ENCODE measurements around the gene SYDE1.

SYDE1 gene

DNA sequence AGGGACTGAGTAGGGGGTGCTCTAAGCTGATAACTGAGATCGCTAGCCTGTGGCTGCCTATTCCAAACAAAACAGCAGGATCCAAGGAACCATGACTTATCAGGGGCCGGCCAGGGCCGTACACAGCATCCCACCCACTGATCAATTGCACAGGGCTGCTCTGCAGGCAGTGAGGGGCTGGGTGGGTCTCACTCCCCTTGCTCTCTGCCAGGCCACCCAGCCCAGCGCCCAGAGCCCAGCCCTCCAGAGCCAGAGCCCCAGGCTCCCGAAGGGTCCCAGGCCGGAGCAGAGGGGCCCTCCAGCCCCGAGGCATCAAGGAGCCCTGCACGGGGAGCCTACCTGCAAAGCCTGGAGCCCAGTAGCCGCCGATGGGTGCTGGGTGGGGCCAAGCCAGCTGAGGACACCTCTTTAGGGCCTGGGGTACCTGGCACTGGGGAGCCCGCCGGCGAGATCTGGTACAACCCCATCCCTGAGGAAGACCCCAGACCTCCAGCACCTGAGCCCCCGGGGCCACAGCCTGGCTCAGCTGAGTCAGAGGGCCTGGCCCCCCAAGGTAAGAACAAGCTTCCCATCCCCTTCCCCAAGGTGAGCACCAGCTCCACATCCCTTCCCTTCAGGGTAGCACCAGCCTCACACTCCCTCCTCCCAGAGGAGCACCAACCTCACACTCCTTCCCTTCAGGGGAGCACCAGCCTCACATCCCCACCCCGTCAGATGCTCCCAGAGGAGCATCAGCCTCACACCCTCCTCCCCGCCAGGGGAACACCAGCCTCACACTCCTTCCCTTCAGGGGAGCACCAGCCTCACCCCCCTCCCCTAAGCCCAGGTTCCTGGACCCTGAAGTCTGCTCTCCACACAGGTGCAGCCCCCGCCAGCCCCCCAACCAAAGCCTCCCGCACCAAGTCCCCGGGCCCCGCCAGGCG, 1.9 kb downstream of the SYDE1 start:
- DNase-seq = no peak

DNA sequence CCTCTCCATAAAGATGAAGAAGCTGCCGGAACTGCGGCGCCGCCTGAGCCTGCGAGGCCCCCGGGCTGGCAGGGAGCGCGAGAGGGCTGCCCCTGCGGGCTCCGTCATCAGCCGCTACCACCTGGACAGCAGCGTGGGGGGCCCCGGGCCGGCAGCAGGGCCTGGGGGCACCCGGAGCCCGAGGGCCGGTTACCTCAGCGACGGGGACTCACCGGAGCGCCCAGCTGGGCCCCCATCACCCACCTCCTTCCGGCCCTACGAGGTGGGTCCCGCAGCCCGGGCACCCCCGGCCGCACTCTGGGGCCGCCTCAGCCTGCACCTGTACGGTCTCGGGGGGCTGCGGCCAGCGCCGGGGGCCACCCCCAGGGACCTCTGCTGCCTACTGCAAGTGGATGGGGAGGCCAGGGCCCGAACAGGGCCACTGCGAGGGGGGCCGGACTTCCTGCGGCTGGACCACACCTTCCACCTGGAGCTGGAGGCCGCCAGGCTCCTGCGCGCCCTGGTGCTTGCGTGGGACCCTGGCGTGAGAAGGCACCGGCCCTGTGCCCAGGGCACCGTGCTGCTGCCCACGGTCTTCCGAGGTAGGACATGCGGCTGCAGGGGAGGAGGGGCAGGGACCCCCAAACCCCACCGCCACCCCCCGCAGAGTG, 2.7 kb downstream of the SYDE1 start:
- DNase-seq = no peak

DNA sequence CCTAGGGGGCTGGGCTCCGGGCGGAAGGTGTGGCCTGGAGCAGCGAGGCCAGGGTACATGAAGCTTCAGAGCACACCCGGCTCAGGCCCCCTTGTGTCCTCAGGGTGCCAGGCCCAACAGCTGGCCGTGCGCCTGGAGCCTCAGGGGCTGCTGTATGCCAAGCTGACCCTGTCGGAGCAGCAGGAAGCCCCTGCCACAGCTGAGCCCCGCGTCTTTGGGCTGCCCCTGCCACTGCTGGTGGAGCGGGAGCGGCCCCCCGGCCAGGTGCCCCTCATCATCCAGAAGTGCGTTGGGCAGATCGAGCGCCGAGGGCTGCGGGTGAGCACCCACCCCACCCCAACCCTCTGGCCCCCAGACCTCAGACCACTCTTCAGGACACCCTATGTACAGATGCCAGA, 3.2 kb downstream of the SYDE1 start:
- DNase-seq = no peak

DNA sequence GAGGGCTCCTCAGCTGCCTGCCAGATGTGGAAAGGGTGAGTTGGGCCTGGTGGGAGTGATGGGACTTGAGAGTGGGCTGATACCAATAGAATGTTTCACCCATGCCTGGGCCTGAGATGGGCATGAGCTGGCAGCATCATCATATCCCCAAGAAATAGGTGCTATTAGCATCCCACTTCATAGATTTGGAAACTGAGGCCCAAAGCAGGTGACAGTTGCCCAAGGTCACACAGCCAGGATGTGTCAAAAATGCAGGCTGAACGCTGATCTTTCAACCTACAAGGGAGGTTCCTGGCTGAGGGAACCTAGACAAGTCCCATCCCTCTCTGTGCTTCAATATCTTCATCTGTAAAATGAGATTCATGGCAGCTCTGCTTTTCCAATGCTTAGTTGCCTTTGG, 4.6 kb downstream of the SYDE1 start:
- DNase-seq = no peak

DNA sequence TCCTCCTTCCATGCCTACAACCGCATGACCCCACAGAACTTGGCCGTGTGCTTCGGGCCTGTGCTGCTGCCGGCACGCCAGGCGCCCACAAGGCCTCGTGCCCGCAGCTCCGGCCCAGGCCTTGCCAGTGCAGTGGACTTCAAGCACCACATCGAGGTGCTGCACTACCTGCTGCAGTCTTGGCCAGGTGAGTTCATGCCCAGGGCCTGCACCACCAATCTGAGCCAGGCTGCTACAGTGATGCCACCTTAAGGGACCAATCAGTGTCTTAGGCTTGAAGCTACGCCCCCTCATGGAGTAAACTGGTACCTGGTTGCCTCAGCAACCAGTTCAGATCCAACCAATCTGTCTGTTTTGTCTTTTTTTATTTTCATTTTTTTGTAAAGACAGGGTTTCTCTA, 5.2 kb downstream of the SYDE1 start:
- DNase-seq = no peak

DNA sequence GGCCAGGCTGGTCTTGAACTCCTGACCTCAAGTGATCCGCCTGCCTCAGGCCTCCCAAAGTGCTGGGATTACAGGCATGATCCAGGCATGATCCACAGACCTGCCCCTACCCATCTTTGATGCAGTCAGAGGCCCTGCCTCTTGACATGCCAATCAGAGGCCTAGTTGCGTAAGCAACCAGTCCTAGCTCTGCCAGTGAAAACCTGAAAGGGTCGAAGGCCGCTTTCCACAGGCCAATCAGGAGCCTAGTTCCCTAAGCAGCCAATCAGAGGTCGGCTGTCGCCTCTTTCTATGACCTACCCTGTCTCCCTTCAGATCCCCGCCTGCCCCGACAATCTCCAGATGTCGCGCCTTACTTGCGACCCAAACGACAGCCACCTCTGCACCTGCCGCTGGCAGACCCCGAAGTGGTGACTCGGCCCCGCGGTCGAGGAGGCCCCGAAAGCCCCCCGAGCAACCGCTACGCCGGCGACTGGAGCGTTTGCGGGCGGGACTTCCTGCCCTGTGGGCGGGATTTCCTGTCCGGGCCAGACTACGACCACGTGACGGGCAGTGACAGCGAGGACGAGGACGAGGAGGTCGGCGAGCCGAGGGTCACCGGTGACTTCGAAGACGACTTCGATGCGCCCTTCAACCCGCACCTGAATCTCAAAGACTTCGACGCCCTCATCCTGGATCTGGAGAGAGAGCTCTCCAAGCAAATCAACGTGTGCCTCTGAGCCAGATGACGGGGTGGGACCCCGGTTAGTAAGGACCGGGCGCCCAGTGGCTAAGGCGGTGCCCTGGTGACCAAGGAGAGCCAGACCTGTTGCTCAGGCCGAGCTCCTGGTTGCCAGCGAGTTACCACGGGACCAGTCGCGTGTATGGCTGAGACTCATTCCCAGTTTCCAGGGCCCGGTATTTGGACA, 6.3 kb downstream of the SYDE1 start:
- no peak for DNase-seq

DNA sequence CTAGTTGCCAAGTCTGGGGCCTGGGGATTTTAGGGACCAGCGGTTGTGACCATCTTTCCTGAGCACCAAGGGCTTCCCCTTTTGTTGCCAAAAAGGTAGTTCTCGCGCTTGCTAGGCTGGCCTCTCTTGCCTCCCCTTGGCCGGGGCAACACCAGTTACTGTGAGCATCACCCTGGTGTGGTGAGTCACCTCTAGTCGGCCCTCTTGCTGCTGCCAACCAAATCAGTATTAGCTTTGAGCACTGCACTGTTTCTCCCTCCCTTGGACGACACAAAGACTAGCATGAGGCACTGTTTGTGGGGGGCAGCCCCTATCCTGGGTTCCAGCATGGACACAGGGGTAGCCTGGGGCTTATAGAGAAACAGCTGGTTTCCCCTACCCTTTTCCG, 6.9 kb downstream of the SYDE1 start:
- no peak for DNase-seq

DNA sequence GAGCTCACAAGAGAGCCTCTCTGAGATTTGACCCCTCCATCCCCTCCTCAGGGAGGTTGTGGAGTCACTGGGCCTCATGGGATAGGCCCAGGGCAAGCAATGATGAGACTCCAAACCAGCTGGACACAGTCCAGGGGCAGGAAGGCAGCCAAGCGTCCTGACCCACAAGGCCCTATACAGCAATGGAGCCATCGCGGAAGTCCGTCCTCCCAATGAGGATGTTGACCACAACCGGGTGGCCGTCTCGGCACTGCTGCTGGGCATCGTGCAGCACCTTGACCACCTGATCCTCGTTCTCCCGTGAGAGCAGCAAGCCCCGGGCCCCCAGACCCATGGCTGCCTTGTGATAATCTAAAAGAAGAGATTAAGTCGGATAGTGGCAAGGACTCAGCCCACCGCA, 7.9 kb downstream of the SYDE1 start:
- DNase-seq = no peak

DNA sequence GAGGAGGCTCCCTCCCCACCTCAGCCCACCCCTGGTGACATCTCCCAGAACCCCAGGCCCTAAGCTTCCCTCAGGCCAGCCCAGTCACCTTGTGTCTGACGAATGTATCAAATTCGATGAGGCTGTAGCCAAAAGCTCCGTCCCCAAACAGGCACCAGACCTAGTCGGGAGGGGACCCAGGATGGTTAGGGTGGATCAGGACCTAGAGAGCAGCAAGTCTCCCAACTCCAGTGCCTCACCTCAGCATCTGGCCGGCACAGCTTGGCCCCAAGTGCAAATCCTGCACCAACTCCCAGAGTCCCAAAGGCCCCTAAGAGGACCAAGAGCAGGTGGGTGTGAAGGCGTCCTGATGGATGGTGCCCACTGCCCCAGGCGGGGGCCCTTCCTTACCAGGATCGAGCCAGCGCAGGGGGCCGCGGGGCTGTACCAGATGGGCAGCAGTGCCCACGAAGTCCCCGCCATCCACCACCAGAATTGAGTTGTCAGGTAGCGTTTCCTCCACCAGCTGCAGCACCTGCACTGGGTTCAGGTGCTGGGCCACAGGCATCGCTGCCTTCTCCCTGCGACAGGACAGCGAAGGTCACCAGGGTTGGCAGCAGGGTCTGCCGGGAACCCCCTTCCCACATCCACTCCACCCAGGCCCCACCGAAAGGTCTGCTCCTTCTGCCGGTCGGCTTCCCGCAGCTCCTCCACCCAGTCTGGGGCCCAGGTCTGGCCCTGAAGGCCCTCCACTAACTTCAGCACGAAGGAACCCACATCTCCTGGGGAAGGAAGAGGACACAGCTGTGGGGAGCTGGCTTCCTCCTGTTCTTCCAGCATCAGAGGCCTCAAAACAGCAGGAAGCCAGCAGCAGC, 8.8 kb downstream of the SYDE1 start:
- no peak for DNase-seq

DNA sequence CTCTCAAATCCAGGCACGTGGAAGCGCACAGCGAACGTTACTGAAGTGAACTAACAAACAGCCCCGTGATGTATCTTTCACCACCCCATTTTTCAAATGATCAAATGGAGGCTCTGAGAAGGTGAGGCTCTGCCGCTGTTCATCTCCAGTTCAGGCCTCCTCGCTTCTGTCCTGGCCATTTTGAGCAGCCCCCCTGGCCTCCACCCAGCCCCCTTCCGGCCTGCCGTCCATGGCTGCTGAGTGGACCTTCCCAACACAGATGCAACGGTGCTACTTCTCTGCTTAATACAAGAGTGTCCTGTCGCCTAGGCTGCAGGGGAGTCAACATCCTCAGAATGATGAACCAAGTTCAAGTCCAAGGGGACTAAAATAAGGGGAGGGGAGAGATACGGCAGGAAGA, 9.7 kb downstream of the SYDE1 start:
- no peak for DNase-seq

DNA sequence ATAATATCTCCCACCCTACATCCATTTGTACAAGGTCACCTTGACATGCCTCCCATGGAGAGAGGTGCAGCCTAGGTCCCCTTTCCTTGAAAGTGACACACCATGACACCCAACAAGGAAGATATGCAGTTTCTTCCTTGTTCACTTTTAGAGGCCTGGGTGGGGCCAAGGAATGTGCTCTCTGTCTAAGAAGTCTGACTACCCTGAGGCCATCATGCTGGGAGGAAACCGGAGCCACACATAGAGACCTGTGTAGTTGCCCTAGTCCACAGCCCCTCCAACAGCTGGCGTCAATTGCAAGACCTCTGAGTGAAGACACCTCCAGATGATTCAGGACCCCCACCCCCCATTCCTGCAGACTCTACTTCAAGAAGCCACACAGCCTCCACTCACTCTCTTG, 11.0 kb downstream of the SYDE1 start:
- no peak for DNase-seq

DNA sequence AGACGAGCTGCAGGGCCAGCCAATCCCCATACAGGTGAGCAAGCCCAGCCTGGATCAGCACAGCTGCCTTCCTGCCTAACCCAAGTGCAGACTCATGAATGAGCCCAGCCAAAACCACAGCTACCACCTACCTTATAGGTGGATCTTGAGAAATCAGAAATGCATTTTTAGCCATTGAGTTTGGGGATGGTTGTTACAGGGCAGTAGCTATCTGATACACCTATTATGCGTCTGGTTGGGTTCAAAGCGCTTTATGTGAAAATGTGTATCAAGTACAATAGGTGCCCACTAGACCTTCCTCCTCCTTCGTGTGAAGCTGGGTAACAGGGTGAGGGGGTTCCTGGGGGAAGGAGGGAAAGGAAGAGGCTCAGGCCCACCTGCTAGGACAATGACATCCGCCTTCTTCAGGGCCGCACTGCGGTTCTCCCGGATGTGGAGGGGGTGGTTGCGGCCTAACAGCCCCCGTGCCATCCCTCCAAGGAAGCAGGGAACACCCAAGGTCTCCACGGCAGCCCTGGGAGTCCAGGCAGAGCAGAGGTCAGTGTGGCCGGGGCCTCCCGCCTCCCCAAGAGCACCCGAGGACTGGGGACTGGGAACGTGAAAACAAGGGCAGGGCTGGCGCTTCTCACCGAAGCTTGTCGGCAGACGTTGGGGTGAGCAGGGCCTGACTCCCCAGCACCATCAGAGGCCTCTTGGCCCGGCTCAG, 11.7 kb downstream of the SYDE1 start:
- DNase-seq = no peak

DNA sequence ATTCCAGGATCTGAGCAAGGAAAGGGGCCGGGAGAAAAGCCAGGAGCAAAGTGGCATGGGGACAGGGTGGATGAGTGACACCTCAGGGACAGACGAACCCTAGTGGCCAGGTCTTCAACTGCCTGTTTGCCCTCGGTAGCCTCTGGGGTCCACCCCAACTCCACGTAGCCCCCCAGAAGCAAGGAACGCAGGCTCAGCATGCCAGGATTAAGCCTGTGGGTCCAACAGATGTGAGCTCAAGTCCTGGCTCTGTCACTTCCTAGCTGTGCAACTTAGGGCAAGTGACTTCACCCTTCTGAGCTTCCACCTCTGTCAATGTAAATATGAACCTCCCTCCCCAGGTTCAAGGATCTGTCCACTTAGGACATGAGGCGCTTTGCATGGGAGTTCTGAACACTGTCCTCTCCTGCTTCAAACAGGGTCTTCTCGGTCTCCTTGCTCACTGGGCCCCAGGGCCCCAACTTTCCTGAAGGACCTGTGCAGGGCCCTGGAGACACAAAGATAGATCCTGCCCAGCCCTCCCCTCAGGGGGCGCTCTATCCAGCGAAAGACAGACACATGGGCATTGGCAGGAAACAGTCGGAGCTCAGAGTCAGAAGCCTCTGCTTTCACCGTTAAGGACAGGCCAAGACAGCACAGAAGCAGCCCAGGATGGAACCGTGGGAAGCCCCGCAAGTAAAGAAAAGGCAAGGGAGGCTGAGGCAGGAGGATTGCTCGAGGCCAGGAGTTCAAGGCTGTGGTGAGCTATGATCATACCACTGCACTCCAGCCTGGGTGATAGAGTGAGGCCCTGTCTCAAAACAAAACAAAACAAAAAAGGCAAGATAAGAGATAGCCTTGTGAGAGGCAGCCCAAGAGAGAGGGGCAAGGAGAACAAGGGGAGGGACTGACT, 13.2 kb downstream of the SYDE1 start:
- no peak for DNase-seq

DNA sequence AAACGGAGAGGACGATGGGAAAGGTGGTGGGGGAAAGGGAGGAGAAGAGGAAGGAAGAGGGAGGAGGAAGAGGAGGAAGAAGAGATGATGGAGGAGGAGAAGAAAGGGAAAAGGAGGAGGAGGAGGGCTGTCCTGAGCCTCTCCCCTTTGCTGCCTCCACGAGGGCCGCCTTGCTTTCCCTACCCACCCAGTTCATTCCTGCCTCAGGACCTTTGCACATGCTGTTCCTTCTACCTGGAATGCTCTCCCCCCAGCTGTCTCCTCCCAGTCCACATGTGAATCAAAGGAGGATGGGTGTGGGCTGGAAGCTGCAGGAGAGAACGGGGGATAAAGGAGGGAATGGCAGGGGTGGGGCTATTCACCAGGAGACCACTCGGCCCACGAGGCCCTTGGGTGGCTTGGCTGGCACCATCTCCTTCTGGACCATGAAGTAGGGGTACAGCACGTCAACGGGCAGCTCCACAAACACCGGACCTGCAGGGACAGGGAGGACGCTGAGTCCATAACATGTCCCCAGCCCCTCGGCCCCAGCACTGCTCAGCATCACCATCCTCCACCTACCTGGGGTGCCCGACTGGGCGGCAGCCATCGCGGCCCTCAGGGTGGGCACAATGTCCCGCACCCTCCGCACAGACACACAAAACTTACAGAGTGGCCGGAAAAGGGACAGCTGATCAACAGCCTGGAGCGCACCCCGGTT, 15.3 kb downstream of the SYDE1 start:
- no peak for DNase-seq

DNA sequence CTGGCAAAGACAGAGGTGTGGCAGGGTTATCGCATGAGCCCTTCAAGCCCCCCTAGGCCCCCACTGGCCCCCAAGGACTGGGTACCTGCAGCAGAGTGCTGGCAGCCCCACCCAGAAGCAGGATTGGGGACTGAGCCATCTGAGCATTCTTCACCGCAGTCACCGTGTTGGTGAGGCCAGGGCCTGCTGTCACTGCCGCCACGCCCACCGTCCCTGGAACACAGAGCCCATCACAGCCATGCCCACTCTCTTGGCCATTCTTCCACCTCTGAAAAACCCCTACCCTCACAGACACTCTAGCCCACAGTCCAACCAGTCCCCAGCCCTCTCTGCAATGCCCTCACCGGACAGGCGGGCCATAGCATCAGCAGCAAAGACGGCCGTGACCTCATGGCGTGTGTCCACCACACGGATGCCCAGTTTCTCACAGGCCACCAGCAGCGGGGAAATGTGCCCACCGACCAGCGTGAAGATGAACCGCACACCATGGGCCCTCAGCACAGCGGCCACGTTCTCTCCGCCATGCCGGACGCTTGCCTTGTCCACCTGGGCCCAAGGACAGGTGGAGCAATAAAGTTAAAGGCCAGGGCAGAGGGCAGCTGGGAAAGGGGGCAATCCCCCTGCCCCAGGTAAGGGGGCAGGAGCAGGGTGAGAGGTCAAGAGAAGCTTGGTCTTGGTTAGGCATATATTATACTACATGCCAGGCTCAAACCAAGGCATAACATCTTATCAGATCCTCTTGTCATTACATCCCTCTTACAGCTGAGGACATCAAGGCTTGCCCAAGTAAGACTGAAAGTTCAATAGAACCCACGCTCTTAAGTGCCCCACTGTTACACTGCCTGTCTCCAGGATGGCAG, 16.1 kb downstream of the SYDE1 start:
- DNase-seq = no peak

DNA sequence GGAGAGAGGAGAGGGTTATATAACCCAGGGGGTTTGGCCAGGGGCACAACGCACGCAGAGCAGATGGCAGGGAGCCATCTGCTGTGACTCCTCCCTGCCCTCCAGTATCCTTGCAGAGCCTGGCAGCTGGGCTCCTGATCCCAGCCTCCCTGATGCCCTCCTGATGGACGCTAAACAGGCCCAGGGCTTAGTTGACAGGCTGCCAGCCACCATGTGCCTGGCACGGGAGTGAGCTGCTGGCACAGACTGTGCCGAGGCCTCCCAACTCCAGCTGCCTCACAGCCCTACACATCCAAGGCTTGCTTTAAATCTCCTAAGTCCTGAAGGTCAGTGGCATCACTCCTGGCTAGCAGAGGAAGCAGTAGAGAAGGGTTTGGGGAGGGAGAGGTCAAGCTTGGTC, 16.7 kb downstream of the SYDE1 start:
- DNase-seq = no peak

DNA sequence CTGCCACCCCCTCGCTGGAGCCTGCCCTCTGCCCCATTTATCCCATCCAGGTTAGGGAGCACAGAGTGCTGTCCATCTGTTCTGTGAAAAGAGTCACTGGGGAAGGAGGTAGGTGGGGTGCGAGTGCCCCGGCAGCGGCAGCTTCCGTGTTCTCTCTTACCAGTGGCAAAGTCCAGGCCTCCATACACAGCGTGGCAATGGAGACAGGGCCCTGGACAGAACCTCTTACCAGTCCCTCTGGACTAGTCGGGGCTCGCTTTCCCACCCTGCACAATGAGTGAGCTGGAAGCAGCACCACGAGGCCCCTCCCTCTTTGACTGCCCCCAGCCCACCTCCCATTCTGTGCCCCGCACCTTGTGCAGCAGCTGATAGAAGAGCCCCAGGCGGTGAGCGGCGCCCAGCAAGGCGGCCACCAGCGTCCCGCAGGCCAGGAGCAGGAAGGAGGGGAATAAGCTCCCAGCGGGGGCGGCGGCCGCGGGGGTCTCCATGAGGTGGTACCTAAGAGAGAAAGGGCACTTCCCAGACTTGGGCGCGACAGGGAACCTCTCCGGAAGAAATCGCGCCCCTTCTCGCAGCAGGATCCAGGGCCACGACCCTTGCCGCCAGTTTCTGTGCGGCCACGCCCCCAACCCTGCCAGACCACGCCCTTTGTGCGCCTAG, 17.5 kb downstream of the SYDE1 start:
- DNase-seq = no peak

DNA sequence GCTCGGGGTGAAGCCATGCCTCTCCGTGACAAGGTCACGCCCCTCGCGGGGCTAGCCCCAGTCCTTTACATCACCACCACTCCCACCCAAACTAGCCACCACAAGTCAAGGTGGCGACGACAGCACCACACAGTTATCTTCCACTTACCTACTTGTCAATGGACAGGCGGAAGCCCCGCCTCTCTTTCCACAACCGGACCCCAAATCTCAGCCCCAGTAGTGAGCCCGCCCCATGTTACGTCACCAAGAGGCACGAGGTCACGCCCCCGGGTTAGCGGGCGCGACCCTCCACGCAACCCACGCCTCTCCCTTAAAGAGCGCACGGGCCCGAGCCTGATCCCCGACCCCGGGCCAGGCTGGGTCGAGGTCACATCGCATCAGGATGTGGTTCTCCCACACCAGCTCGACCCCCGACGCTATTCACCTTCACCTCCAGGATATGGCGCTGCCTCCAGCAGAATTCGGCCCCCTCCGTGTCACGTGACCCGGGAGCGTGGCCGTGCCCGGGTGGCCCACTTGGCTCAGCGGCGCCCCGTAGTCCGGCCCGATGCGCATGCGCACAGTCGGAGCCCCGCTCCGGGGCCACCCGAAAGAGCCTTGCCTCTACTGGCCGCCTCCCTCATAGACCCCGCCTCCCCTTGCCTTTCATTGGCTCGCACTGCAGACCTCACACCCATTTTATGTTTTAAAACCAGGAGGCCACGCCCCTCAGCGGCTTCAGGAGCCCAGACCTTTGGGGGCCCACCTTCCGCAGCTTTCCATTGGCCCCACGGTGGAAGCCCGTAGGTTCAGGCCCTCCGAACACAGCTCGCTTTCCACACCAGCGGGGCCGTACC, 18.2 kb downstream of the SYDE1 start:
- DNase-seq = peak; percentile 96

All from NCI-H2107 (cell line).